ENCODE measurements around the gene CDC45.

DNA sequence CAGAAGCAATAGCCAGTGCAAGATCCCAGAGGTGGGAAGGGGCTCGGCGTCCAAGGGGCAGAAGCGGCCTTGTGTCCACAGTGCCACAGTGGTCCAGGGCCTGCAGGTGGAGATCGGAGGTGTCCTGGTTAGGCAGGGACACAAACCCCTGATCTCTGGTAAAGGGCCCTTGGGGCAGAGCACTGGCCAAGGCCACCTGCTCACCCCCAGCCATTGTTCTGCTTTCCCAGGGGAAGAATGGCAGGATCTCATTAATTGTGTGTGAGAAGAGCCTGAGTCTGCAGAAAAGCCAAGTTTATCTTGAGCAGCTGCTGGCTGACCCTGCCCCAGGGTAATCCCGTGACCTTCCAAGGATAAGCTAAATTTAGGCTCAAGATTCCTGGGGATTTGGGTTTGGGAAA is 47.6 kb downstream of the CDC45 start:
- TF ChIP-seq, protein P1, sequence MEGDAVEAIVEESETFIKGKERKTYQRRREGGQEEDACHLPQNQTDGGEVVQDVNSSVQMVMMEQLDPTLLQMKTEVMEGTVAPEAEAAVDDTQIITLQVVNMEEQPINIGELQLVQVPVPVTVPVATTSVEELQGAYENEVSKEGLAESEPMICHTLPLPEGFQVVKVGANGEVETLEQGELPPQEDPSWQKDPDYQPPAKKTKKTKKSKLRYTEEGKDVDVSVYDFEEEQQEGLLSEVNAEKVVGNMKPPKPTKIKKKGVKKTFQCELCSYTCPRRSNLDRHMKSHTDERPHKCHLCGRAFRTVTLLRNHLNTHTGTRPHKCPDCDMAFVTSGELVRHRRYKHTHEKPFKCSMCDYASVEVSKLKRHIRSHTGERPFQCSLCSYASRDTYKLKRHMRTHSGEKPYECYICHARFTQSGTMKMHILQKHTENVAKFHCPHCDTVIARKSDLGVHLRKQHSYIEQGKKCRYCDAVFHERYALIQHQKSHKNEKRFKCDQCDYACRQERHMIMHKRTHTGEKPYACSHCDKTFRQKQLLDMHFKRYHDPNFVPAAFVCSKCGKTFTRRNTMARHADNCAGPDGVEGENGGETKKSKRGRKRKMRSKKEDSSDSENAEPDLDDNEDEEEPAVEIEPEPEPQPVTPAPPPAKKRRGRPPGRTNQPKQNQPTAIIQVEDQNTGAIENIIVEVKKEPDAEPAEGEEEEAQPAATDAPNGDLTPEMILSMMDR (conservative IDR thresholded peaks at IDR 0.05) = no peak
- no peak for TF ChIP-seq EZH2 (IDR thresholded peaks at IDR 0.05; ENCODE audit: low read depth)
